Mammary epithelial cell (primary cell): Measurements from ENCODE around the gene MYO1D.

ENCODE experiments used
- EZH2 ChIP-seq: IDR thresholded peaks from 2 replicates; pipeline ENCODE4 v1.6.1; 2012; ENCODE audit warnings: low read length, inconsistent platforms, borderline replicate concordance
- TF ChIP-seq, protein P1 (sequence below), 2 donors: IDR thresholded peaks in 1 of 2; conservative IDR thresholded peaks in 1 of 2; 2 replicates each; pipeline ENCODE4 v1.5.1; 2011 to 2012; ENCODE audit warnings: inconsistent platforms in 2 of 2, low read length in 2 of 2, mild to moderate bottlenecking in 2 of 2, control low read depth in 1 of 2, low read depth in 1 of 2; ENCODE audit not compliant: insufficient read depth in 1 of 2; ENCODE audit errors: extremely low read depth in 1 of 2

DNA sequence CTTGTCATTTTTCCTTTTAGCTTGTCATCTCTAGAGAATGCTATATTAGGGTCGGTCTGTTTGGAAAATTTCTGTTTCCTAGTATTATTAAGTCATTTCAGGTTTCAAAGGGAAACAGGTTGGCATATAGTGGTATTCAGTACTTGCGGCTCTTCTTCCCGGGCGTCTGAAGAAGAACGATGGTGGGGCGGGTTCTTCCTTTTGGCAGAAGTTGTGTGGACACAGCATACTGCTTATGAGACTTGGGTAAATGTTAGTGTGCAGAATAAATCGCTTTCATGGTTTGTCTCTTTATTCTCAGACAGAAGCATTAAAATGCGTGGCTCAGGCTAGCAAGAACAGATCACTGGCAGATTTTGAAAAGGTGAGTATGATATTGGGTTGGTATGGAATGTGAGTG lies 399.7 kb downstream of the MYO1D start:
- TF ChIP-seq, protein P1, sequence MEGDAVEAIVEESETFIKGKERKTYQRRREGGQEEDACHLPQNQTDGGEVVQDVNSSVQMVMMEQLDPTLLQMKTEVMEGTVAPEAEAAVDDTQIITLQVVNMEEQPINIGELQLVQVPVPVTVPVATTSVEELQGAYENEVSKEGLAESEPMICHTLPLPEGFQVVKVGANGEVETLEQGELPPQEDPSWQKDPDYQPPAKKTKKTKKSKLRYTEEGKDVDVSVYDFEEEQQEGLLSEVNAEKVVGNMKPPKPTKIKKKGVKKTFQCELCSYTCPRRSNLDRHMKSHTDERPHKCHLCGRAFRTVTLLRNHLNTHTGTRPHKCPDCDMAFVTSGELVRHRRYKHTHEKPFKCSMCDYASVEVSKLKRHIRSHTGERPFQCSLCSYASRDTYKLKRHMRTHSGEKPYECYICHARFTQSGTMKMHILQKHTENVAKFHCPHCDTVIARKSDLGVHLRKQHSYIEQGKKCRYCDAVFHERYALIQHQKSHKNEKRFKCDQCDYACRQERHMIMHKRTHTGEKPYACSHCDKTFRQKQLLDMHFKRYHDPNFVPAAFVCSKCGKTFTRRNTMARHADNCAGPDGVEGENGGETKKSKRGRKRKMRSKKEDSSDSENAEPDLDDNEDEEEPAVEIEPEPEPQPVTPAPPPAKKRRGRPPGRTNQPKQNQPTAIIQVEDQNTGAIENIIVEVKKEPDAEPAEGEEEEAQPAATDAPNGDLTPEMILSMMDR (conservative IDR thresholded peaks at IDR 0.05 in 1 of 2, IDR thresholded peaks at IDR 0.05 in 1 of 2; ENCODE audit: extremely low read depth in 1 of 2, insufficient read depth in 1 of 2, low read depth in 1 of 2, low read length in 2 of 2): no peak
- TF ChIP-seq EZH2: no peak
